K562 (cell line): ENCODE measurements around the gene DCTD.

ENCODE experiments used
- MYNN ChIP-seq, 2 experiments: sonication (generic); formaldehyde crosslinking in 1 of 2; IDR thresholded peaks; 2 replicates each; pipeline versions ENCODE4 v1.5.0 to v1.6.1; 2016 to 2020; ENCODE audit warnings: antibody characterized with exemption in 1 of 2, missing genetic modification reagents in 1 of 2
- ZKSCAN8 ChIP-seq: fragments of 200-800 bp; sonication (Bioruptor generic); IDR thresholded peaks from 2 replicates; pipeline ENCODE4 v1.6.1; 2016; ENCODE audit warnings: missing genetic modification characterization, missing compliant biosample characterization

GRCh38 chr4:182869697-182870096, 47.5 kb downstream of the DCTD start:
- TF ChIP-seq MYNN (IDR thresholded peaks at IDR 0.05) (no peak), MYNN (CRISPR knock-in tag; IDR thresholded peaks at IDR 0.05) (no peak), ZKSCAN8 (CRISPR knock-in tag) (no peak)
